ENCODE results near the gene VPS35L.

Gene VPS35L

DNA sequence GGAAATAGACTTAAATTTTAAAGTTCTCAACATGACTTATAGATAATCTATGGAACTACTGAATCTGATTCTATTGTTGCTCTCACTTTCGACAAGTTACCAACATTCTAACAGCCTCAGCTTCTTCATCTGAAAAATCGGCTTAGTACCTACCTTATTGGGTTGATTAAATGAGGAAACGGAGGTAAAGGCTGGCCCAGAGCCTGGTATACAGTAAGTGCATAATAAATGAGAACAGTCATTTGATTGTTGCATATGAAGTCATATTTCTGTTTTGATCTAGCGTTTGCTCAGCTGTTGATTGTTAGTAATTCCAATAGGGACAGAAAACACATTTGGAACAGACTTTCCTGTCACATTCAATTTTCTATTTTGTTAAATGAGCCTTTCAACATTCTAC, 4.6 kb downstream of the VPS35L start:
- Histone ChIP-seq H3K9me3 (no peaks in the 10 kb centered on the region), H3K4me3 (no peak overlapping the region), H3K4me2 (no peak overlapping the region), H3K9ac (no peak overlapping the region), H4K20me1 (no peaks in the 10 kb centered on the region), H3K36me3 (peaks cover 5% of the 10 kb centered on the region), H3K4me1 (no peaks in the 10 kb centered on the region), H3K27ac (no peak overlapping the region), H3K27me3 (no peaks in the 10 kb centered on the region)
- no peak for TF ChIP-seq Cebpa-rat (IDR thresholded peaks at IDR 0.05)

DNA sequence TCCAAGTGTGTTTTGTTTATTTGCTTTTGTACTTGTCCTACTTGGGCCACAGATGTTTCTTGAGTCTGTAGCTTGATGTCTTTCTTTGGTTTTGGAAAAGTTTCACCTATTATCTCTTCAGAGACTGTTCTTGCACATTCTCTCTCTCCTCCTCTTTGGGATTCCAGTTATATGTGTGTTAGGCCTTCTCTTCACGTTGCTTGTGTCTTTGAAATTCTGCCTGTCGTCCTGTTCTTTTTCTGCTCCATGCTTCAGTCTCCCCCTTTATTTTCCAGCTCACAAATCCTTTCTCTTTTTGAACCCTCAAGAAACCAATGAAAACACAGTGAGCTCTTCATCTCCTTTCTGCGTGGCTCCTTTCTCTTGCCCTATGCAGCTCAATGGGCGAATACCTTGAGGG, 7.9 kb downstream of the VPS35L start:
- Histone ChIP-seq H3K4me2 (no peak overlapping the region), H3K4me1 (no peaks in the 10 kb centered on the region), H3K27ac (no peak overlapping the region), H3K4me3 (no peak overlapping the region), H3K36me3 (peaks cover 31% of the 10 kb centered on the region), H3K9ac (no peak overlapping the region), H4K20me1 (no peaks in the 10 kb centered on the region), H3K9me3 (no peaks in the 10 kb centered on the region), H3K27me3 (no peaks in the 10 kb centered on the region)
- TF ChIP-seq Cebpa-rat (IDR thresholded peaks at IDR 0.05) = no peak

DNA sequence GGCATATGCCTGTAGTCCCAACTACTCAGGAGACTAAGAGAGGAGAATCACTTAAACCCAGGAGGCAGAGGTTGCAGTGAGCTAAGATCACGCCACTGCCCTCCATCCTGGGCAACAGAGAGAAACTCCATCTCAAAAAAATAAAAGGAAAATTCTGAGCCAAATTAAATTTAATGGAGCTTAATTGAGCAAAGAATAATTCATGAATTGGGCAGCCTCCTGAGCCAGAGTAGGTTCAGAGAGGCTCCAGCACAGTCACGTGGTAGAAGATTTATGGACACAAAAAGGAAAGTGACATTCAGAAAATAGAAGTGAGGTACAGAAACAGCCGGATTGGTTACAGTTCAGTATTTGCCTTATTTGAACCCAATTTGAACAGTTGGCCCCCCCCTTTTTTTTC, 10.9 kb downstream of the VPS35L start:
- Histone ChIP-seq H3K36me3 (peaks cover 48% of the 10 kb centered on the region), H3K4me2 (no peak overlapping the region), H3K9ac (no peak overlapping the region), H4K20me1 (no peaks in the 10 kb centered on the region), H3K27ac (no peak overlapping the region), H3K27me3 (no peaks in the 10 kb centered on the region), H3K9me3 (no peaks in the 10 kb centered on the region), H3K4me3 (no peak overlapping the region), H3K4me1 (no peaks in the 10 kb centered on the region)
- no peak for TF ChIP-seq Cebpa-rat (IDR thresholded peaks at IDR 0.05)

GRCh38 chr16:19567560-19567959, 12.1 kb downstream of the VPS35L start:
- Histone ChIP-seq H4K20me1 (no peaks in the 10 kb centered on the region), H3K27ac (no peak overlapping the region), H3K4me1 (no peaks in the 10 kb centered on the region), H3K9me3 (no peaks in the 10 kb centered on the region), H3K4me3 (no peak overlapping the region), H3K36me3 (peaks cover 58% of the 10 kb centered on the region), H3K9ac (no peak overlapping the region), H3K27me3 (no peaks in the 10 kb centered on the region), H3K4me2 (no peak overlapping the region)
- no peak for TF ChIP-seq Cebpa-rat (IDR thresholded peaks at IDR 0.05)

GRCh38 chr16:19573997-19574396, 18.5 kb downstream of the VPS35L start:
- H3K27ac ChIP-seq = no peak overlapping the region
- H3K27me3 ChIP-seq = no peaks in the 10 kb centered on the region
- H4K20me1 ChIP-seq = no peaks in the 10 kb centered on the region
- H3K4me2 ChIP-seq = no peak overlapping the region
- peaks cover 64% of the 10 kb centered on the region for H3K36me3 ChIP-seq
- H3K9ac ChIP-seq = no peak overlapping the region
- no peak for TF ChIP-seq Cebpa-rat (IDR thresholded peaks at IDR 0.05)
- no peaks in the 10 kb centered on the region for H3K9me3 ChIP-seq
- no peaks in the 10 kb centered on the region for H3K4me1 ChIP-seq
- H3K4me3 ChIP-seq = no peak overlapping the region

DNA sequence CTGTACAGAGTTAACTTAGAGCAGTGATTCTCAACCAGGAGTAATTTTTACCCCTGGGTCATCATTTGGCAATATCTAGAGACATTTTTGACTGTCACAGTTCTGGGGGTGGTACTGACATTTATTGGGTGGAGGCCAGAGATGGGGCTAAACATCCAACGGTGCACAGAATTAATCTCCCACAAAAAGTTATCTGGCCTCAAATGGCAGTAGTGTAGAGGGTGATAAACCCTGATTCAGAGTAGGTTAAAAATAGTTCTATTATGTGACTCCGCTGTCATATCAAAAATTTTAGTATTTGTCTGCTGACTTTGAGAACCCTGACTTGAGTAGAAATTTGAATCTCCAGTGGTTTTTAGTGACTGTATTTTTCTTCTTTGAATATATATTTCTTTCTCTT, 19.1 kb downstream of the VPS35L start:
- peaks cover 60% of the 10 kb centered on the region for H3K36me3 ChIP-seq
- H3K4me3 ChIP-seq = no peak overlapping the region
- H3K27me3 ChIP-seq = no peaks in the 10 kb centered on the region
- no peak overlapping the region for H3K9ac ChIP-seq
- H3K4me2 ChIP-seq = no peak overlapping the region
- no peak overlapping the region for H3K27ac ChIP-seq
- no peak for TF ChIP-seq Cebpa-rat (IDR thresholded peaks at IDR 0.05)
- no peaks in the 10 kb centered on the region for H3K4me1 ChIP-seq
- no peaks in the 10 kb centered on the region for H3K9me3 ChIP-seq
- no peaks in the 10 kb centered on the region for H4K20me1 ChIP-seq

- no peaks in the 10 kb centered on the region for H3K4me1 ChIP-seq
- no peak overlapping the region for H3K27ac ChIP-seq
- no peak overlapping the region for H3K4me2 ChIP-seq
- H3K9ac ChIP-seq = no peak overlapping the region
- peaks cover 12% of the 10 kb centered on the region for H3K9me3 ChIP-seq
- no peaks in the 10 kb centered on the region for H4K20me1 ChIP-seq
- TF ChIP-seq Cebpa-rat (IDR thresholded peaks at IDR 0.05) = no peak
- H3K4me3 ChIP-seq = no peak overlapping the region
- H3K27me3 ChIP-seq = no peaks in the 10 kb centered on the region
- peaks cover 69% of the 10 kb centered on the region for H3K36me3 ChIP-seq
Measured at GRCh38 chr16:19578378-19578971, 23.0 kb downstream of the VPS35L start.

- H3K4me3 ChIP-seq = no peak overlapping the region
- no peaks in the 10 kb centered on the region for H3K27me3 ChIP-seq
- H3K9me3 ChIP-seq = peaks cover 12% of the 10 kb centered on the region
- H3K4me1 ChIP-seq = no peaks in the 10 kb centered on the region
- no peaks in the 10 kb centered on the region for H4K20me1 ChIP-seq
- H3K36me3 ChIP-seq = peaks cover 56% of the 10 kb centered on the region
- no peak overlapping the region for H3K9ac ChIP-seq
- no peak for TF ChIP-seq Cebpa-rat (IDR thresholded peaks at IDR 0.05)
- H3K27ac ChIP-seq = no peak overlapping the region
- no peak overlapping the region for H3K4me2 ChIP-seq
Measured at GRCh38 chr16:19582050-19582831, 26.7 kb downstream of the VPS35L start.

DNA sequence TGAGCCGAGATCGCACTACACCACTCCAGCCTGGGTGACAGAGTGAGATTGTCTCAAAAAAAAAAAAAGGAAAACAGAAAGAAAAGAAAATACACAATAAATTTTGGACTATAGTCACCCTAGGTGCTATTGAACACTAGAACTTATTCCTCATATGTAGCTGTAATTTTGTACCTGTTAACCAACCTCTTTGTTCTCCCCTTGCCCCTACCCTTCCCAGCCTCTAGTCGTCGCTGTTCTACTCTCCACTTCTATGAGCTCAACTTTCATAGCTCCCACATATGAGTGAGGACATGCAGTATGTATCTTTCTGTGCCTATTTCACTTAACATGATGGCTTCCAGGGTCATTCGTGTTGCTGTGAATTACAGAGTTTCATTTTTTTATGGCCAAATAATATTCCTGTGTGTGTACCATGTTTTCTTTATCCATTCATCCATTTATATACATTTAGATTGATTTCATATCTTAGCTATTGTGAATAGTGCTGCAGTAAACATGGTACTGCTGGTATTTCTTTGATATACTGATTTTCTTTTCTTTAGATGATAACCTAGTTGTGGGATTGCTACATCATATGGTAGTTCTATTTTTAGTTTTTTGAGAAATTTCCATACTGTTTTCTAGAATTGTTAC, 28.3 kb downstream of the VPS35L start:
- peaks cover 44% of the 10 kb centered on the region for H3K36me3 ChIP-seq
- H3K9ac ChIP-seq = no peak overlapping the region
- H3K9me3 ChIP-seq = peaks cover 12% of the 10 kb centered on the region
- no peak overlapping the region for H3K27ac ChIP-seq
- H3K27me3 ChIP-seq = no peaks in the 10 kb centered on the region
- no peak overlapping the region for H3K4me3 ChIP-seq
- H3K4me1 ChIP-seq = no peaks in the 10 kb centered on the region
- H4K20me1 ChIP-seq = no peaks in the 10 kb centered on the region
- H3K4me2 ChIP-seq = no peak overlapping the region
- TF ChIP-seq Cebpa-rat (IDR thresholded peaks at IDR 0.05) = no peak

DNA sequence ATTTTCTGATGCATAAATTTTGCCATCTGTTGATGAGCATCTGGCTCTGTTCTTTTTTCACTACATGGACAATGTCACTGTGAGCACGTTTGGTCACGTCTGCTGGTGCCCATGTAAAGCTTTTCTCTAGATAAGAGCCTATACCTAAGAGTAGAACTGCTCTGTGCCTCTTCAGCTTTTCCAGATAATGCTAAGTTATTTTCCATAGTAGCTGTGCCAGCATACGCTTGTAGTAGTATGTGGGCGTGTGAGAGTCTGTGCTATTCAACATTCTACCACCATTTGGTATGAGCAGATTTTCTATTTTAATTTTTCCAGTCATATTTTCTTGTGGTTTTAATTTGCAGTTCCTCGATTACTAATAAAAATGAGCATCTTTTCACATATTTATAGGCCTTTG, 33.2 kb downstream of the VPS35L start:
- no peak for TF ChIP-seq Cebpa-rat (IDR thresholded peaks at IDR 0.05)
- Histone ChIP-seq H3K27me3 (no peaks in the 10 kb centered on the region), H3K36me3 (peaks cover 15% of the 10 kb centered on the region), H4K20me1 (no peaks in the 10 kb centered on the region), H3K4me2 (no peak overlapping the region), H3K9me3 (no peaks in the 10 kb centered on the region), H3K4me3 (no peak overlapping the region), H3K9ac (no peak overlapping the region), H3K4me1 (no peaks in the 10 kb centered on the region), H3K27ac (no peak overlapping the region)

All from BLaER1 (cell line).